HepG2 (cell line): ENCODE measurements around the gene RPH3AL.

Experiments
- POLR2AphosphoS5 ChIP-seq: IDR thresholded peaks from 2 replicates; pipeline ENCODE4 v1.6.1; 2012; ENCODE audit warnings: low read depth, low read length
- ZNF431 ChIP-seq: sonication (generic); formaldehyde crosslinking; IDR thresholded peaks from 2 replicates; pipeline ENCODE4 v1.9.0; 2022; ENCODE audit warnings: missing genetic modification reagents, low read depth, mild to moderate bottlenecking, borderline replicate concordance
- ZNF510 ChIP-seq: sonication (generic); formaldehyde crosslinking; IDR thresholded peaks from 2 replicates; pipeline ENCODE4 v1.4.0; 2020; ENCODE audit warnings: low read depth, mild to moderate bottlenecking, missing genetic modification reagents

DNA sequence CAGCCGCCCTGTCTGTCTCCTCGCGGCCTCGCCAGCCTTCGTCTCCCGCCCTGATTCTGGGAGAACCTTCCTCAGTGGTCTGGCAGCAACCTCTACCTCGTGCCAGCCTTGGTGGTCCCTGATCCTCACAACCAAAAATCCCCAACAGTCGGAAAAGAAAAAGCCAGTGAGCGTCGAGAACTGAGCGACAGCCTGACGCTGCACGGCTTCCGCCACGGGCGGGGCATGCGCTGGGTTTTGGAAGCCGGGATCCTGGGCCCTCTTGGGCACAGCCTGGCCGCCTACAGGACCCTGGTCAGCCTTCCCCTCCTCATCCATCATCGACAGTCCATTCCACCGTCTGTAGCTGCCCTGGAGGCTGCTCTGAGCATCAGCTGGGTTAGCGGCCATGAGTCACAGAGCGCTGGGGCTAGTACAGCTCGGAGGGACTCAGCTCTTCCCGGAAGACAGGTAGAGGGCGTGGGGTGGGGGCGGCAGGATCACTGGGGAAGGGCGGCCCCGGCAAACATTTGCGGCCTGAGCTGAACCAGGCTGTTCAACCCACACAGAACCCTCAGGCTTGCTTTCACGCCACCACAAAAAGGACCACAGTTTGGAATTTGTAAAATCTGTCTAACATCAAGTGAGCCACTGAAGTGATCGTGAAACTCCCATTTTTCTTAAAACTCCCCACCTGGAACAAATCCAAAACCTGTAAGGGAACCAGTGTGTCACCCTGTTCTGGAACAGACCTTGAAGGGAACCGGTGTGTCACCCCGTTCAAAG lies 115.8 kb downstream of the RPH3AL start:
- TF ChIP-seq ZNF510 (CRISPR knock-in tag): no peak
- no peak for TF ChIP-seq POLR2AphosphoS5
- no peak for TF ChIP-seq ZNF431 (CRISPR knock-in tag)
